Ishikawa (cell line): ENCODE results near the gene WDR62.

Experiments used
- CREB1 ChIP-seq: IDR thresholded peaks from 2 replicates; pipeline ENCODE4 v1.6.1; 2012; ENCODE audit warnings: low read depth
- FOXM1 ChIP-seq: IDR thresholded peaks from 2 replicates; pipeline ENCODE4 v1.6.1; 2012; ENCODE audit warnings: low read depth, borderline replicate concordance
- TEAD4 ChIP-seq: IDR thresholded peaks from 2 replicates; pipeline ENCODE4 v1.6.1; 2012

- TF ChIP-seq TEAD4 (no peak), FOXM1 (no peak), CREB1 (no peak)
Measured at GRCh38 chr19:36081894-36082293, 27.2 kb downstream of the WDR62 start.
